Measurements from ENCODE around the gene PARP15. TPM values are rescaled to one million over a fixed set of nuclear protein-coding genes. Genes with fewer than 3 reads are reported as not detected.

Gene PARP15
- total and polyA plus RNA-seq, 2 donors (not counting 3 experiments of a cell fraction or from before 2014, with no cell fraction given) = 0.81 to 1.4 TPM

DNA sequence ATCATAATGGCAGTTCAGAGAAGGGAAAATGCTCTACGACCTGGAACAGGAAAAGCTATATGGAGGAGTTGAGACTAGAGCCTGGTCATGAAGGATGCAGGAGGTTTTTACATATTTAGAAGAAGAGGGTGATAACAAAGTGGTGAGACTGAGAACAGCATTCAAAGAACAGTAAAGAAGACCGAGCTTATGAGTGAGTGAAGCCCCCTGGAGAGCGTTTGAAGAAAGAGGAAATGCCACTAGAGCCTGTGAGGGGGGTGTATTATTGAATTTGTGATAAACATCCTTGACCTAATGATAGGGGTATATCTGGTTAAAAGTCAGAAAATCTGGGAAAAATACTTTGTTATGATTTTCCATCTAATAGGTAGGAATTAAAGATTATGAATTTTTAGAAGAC, 17.5 kb upstream of the PARP15 start:
- Histone ChIP-seq H3K36me3 (ENCODE audit: control insufficient read depth in 2 of 2, extremely low read depth in 1 of 2, insufficient read depth in 2 of 2, low read length in 2 of 2) (peaks cover 0 to 2% of the 10 kb centered on the region in 2 experiments), H3K9me1 (replicated peaks; ENCODE audit: control insufficient read depth, extremely low read depth, insufficient read depth, low read length) (no peaks in the 10 kb centered on the region), H3K9me3 (replicated peaks; ENCODE audit: control insufficient read depth, insufficient read depth, low read length) (no peaks in the 10 kb centered on the region), H3K9ac (replicated peaks; ENCODE audit: extremely low read depth, insufficient read depth, low read length) (no peak overlapping the region), H3K4me3 (replicated peaks in 1 of 3; ENCODE audit: insufficient read depth in 1 of 3, low read depth in 1 of 3, low read length in 3 of 3) (no peak overlapping the region), H3K4me1 (ENCODE audit: control insufficient read depth, extremely low read depth, insufficient read depth, low read length) (peaks cover 8% of the 10 kb centered on the region), H3K4me2 (ENCODE audit: insufficient read depth, low read length) (no peak overlapping the region), H3K27me3 (ENCODE audit: control insufficient read depth in 2 of 2, insufficient read depth in 2 of 2, low read length in 2 of 2) (no peaks in the 10 kb centered on the region), H3K79me2 (ENCODE audit: control insufficient read depth, insufficient read depth, low read length) (no peaks in the 10 kb centered on the region), H4K20me1 (replicated peaks; ENCODE audit: control insufficient read depth, extremely low read depth, insufficient read depth, low read length) (no peaks in the 10 kb centered on the region), H2AFZ (ENCODE audit: low read depth, low read length) (no peak overlapping the region), H3K27ac (ENCODE audit: insufficient read depth, low read depth, low read length) (no peak overlapping the region)
- dilution Hi-C loops (cut with MboI; ENCODE audit: extremely low pct_ligation_motif_present, low sequenced_read_pairs) = no loop called here
- FAIRE-seq (no peak), DNase-seq (ENCODE audit: low read depth, low spot score) (no peak)
- BruUV-seq (replicated peaks) = no TSS peak
- intact Hi-C loops (cut with micrococcal nuclease) = loop anchor here (1.0 to 5.0 kb wide), 4 partner anchors 101 to 468 kb away; no protein-coding TSS in a partner anchor
- TF ChIP-seq GATA2 (IDR thresholded peaks at IDR 0.05; ENCODE audit: insufficient read depth, insufficient read length, low read depth, low read length) (no peak), EZH2 (IDR thresholded peaks at IDR 0.05; ENCODE audit: borderline replicate concordance, low read depth, low read length, severe bottlenecking) (no peak), MYC (IDR thresholded peaks at IDR 0.05; ENCODE audit: low read depth, low read length) (no peak), FOS (IDR thresholded peaks at IDR 0.05; ENCODE audit: borderline replicate concordance, insufficient read depth, low read length) (no peak), POLR2AphosphoS5 (IDR thresholded peaks at IDR 0.05; ENCODE audit: insufficient read depth, low read depth, low read length) (no peak), JUN (IDR thresholded peaks at IDR 0.05; ENCODE audit: borderline replicate concordance, insufficient read depth, insufficient read length, low read depth) (no peak), POLR2A (IDR thresholded peaks at IDR 0.05; ENCODE audit: low read depth, low read length) (no peak)
- TF ChIP-seq, protein P1, sequence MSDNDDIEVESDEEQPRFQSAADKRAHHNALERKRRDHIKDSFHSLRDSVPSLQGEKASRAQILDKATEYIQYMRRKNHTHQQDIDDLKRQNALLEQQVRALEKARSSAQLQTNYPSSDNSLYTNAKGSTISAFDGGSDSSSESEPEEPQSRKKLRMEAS (IDR thresholded peaks at IDR 0.05; ENCODE audit: insufficient read depth, insufficient read length) = no peak
- TF ChIP-seq, protein P2, sequence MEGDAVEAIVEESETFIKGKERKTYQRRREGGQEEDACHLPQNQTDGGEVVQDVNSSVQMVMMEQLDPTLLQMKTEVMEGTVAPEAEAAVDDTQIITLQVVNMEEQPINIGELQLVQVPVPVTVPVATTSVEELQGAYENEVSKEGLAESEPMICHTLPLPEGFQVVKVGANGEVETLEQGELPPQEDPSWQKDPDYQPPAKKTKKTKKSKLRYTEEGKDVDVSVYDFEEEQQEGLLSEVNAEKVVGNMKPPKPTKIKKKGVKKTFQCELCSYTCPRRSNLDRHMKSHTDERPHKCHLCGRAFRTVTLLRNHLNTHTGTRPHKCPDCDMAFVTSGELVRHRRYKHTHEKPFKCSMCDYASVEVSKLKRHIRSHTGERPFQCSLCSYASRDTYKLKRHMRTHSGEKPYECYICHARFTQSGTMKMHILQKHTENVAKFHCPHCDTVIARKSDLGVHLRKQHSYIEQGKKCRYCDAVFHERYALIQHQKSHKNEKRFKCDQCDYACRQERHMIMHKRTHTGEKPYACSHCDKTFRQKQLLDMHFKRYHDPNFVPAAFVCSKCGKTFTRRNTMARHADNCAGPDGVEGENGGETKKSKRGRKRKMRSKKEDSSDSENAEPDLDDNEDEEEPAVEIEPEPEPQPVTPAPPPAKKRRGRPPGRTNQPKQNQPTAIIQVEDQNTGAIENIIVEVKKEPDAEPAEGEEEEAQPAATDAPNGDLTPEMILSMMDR (IDR thresholded peaks at IDR 0.05; ENCODE audit: extremely low read depth in 1 of 2, insufficient read depth in 1 of 2, low read depth in 1 of 2, low read length in 2 of 2) = no peak
- ChIA-PET CTCF (interaction anchor here (0.6 to 8.8 kb wide), 4 partner anchors 11 to 167 kb away, joined by 3 to 129 read pairs (median 4); partner anchors contain the start of gene PARP14), POLR2A (no interaction called here)

All from endothelial cell of umbilical vein (primary cell).